Liver (tissue), 9 donors: Measurements from ENCODE around the gene PIKFYVE. TPM values are rescaled to one million over a fixed set of nuclear protein-coding genes. Genes with fewer than 3 reads are reported as not detected.

Source experiments
- DNase-seq: peaks from one replicate; pipeline ENCODE4 v3.0.0-alpha.2; 2017; ENCODE audit warnings: low spot score
- H3K27ac ChIP-seq, 2 donors: one replicate each; pipeline ENCODE4 v1.7.0; 2013; ENCODE audit warnings: inconsistent platforms in 2 of 2, low read length in 2 of 2, control low read depth in 1 of 2, low read depth in 1 of 2, mild to moderate bottlenecking in 1 of 2
- H3K27me3 ChIP-seq, 4 donors: one replicate each; pipeline versions ENCODE4 v1.6.1 to v1.7.0; 2013; ENCODE audit warnings: low read length in 3 of 4, inconsistent platforms in 1 of 4, mild to moderate bottlenecking in 1 of 4, moderate library complexity in 1 of 4; ENCODE audit not compliant: control insufficient read depth in 4 of 4, insufficient read depth in 4 of 4
- H3K36me3 ChIP-seq, 4 donors: one replicate each; pipeline versions ENCODE4 v1.6.1 to v1.7.0; 2013; ENCODE audit warnings: low read length in 3 of 4, mild to moderate bottlenecking in 3 of 4, low read depth in 1 of 4, moderate library complexity in 1 of 4; ENCODE audit not compliant: control insufficient read depth in 4 of 4, insufficient read depth in 3 of 4
- H3K4me1 ChIP-seq, 4 donors: one replicate each; pipeline versions ENCODE4 v1.6.1 to v1.7.0; 2013; ENCODE audit warnings: low read length in 3 of 4, mild to moderate bottlenecking in 3 of 4, moderate library complexity in 1 of 4; ENCODE audit not compliant: control insufficient read depth in 4 of 4, insufficient read depth in 4 of 4
- H3K4me3 ChIP-seq, 3 donors: one replicate each; pipeline versions ENCODE4 v1.6.1 to v1.7.0; 2013; ENCODE audit warnings: low read length in 3 of 3, control low read depth in 1 of 3, low read depth in 1 of 3, mild to moderate bottlenecking in 1 of 3
- H3K9ac ChIP-seq, 2 donors: one replicate each; pipeline ENCODE4 v1.7.0; 2013; ENCODE audit warnings: low read length in 2 of 2, mild to moderate bottlenecking in 2 of 2, moderate library complexity in 2 of 2, control low read depth in 1 of 2, low read depth in 1 of 2
- H3K9me3 ChIP-seq, 4 donors: one replicate each; pipeline versions ENCODE4 v1.6.1 to v1.7.0; 2013; ENCODE audit warnings: low read length in 3 of 4; ENCODE audit not compliant: control insufficient read depth in 4 of 4
- EGR1 ChIP-seq, 2 donors: IDR thresholded peaks; 2 replicates each; pipeline ENCODE4 v1.6.1; 2016 to 2018; ENCODE audit warnings: antibody characterized with exemption in 2 of 2, low read depth in 2 of 2
- FOXA1 ChIP-seq: IDR thresholded peaks from 2 replicates; pipeline ENCODE4 v1.6.1; 2016; ENCODE audit warnings: antibody characterized with exemption
- FOXA2 ChIP-seq: IDR thresholded peaks from 2 replicates; pipeline ENCODE4 v1.6.1; 2016; ENCODE audit warnings: antibody characterized with exemption
- GABPA ChIP-seq, 2 donors: IDR thresholded peaks in 1 of 2; conservative IDR thresholded peaks in 1 of 2; 2 replicates each; pipeline ENCODE4 v1.6.1; 2016; ENCODE audit warnings: antibody characterized with exemption in 2 of 2, mild to moderate bottlenecking in 1 of 2, moderate library complexity in 1 of 2
- HNF4A ChIP-seq, 2 donors: conservative IDR thresholded peaks; 2 replicates each; pipeline ENCODE4 v1.6.1; 2016; ENCODE audit warnings: antibody characterized with exemption in 2 of 2, mild to moderate bottlenecking in 2 of 2
- HNF4G ChIP-seq: IDR thresholded peaks from 2 replicates; pipeline ENCODE4 v1.6.1; 2016; ENCODE audit warnings: antibody characterized with exemption
- JUND ChIP-seq, 2 donors: IDR thresholded peaks; 2 replicates each; pipeline ENCODE4 v1.6.1; 2016; ENCODE audit warnings: antibody characterized with exemption in 2 of 2
- MAX ChIP-seq: IDR thresholded peaks from 2 replicates; pipeline ENCODE4 v1.6.1; 2016; ENCODE audit warnings: antibody characterized with exemption
- NR2F2 ChIP-seq: IDR thresholded peaks from 2 replicates; pipeline ENCODE4 v1.6.1; 2016; ENCODE audit warnings: antibody characterized with exemption
- RAD21 ChIP-seq, 2 donors: IDR thresholded peaks; 2 replicates each; pipeline ENCODE4 v1.6.1; 2016; ENCODE audit warnings: antibody characterized with exemption in 2 of 2, mild to moderate bottlenecking in 2 of 2
- REST ChIP-seq: IDR thresholded peaks from 2 replicates; pipeline ENCODE4 v1.6.1; 2016; ENCODE audit warnings: antibody characterized with exemption, mild to moderate bottlenecking
- RXRA ChIP-seq, 2 donors: IDR thresholded peaks; 2 replicates each; pipeline ENCODE4 v1.6.1; 2017 to 2018; ENCODE audit warnings: antibody characterized with exemption in 2 of 2, mild to moderate bottlenecking in 1 of 2
- SP1 ChIP-seq: IDR thresholded peaks from 2 replicates; pipeline ENCODE4 v1.6.1; 2018; ENCODE audit warnings: antibody characterized with exemption, mild to moderate bottlenecking
- TAF1 ChIP-seq: conservative IDR thresholded peaks from 2 replicates; pipeline ENCODE4 v1.6.1; 2016; ENCODE audit warnings: antibody characterized with exemption, mild to moderate bottlenecking
- ZBTB33 ChIP-seq: IDR thresholded peaks from 2 replicates; pipeline ENCODE4 v1.6.1; 2016; ENCODE audit warnings: antibody characterized with exemption
- WGBS: extraction: QIAGEN DNeasy Blood & Tissue Kit; methylation state at CpG from one replicate; pipeline ENCODE4 v1.1.7; 2013; 5-methylcytosine and 5-hydroxymethylcytosine counted together
- polyA plus RNA-seq, 2 donors: library from polyadenylated mRNA; stranded (reverse) in 1 of 2; unstranded in 1 of 2; fragments of 200-250 nt in 1 of 2; fragments of >200 nt in 1 of 2; fragmentation: Nextera tagmentation in 1 of 2; extraction: Ambion mirVana in 1 of 2; gene quantifications; one replicate each; pipeline versions ENCODE4 v1.2.1 to v1.2.3, GENCODE V29; 2013 to 2015
- total RNA-seq, 2 donors: library from RNA; depleted of rRNA; stranded (reverse); fragments of >200 nt; gene quantifications; one replicate each; pipeline ENCODE4 v1.2.3, GENCODE V29; 2014
- donor health status: healthy.
- donor health status: healthy.
- donor health status: healthy.
- donor health status: healthy.
- donor health status: healthy.

Gene PIKFYVE
- total and polyA plus RNA-seq, 4 donors, result 3.5 to 23.1 (median 9.1) TPM

GRCh38 chr2:208280933-208281332 is 14.9 kb downstream of the PIKFYVE start:
- Histone ChIP-seq H3K36me3 (peaks cover 3 to 50% (median 45%) of the 10 kb centered on the region in 4 donors), H3K9me3 (no peaks in the 10 kb centered on the region), H3K27ac (no peak overlapping the region), H3K4me3 (no peak overlapping the region), H3K27me3 (no peaks in the 10 kb centered on the region), H3K4me1 (no peaks in the 10 kb centered on the region), H3K9ac (no peak overlapping the region)
- no peak for DNase-seq
- TF ChIP-seq EGR1 (IDR thresholded peaks at IDR 0.05; ENCODE audit: low read depth in 2 of 2), result no peak
- TF ChIP-seq JUND (IDR thresholded peaks at IDR 0.05), result no peak
- 85% methylated on average over 3 of the region's 3 CpGs for WGBS

- WGBS, result 82% methylated on average over 4 of the region's 4 CpGs
- Histone ChIP-seq H3K9me3 (peaks cover 0 to 3% (median 0%) of the 10 kb centered on the region in 4 donors), H3K27me3 (no peaks in the 10 kb centered on the region), H3K36me3 (peaks cover 2 to 38% (median 32%) of the 10 kb centered on the region in 4 donors), H3K4me3 (no peak overlapping the region), H3K9ac (no peak overlapping the region), H3K27ac (no peak overlapping the region), H3K4me1 (no peaks in the 10 kb centered on the region)
- TF ChIP-seq MAX (no peak), ZBTB33 (no peak), JUND (IDR thresholded peaks at IDR 0.05) (no peak), NR2F2 (no peak), TAF1 (no peak), HNF4A (conservative IDR thresholded peaks at IDR 0.05) (no peak), SP1 (no peak), REST (no peak), RAD21 (IDR thresholded peaks at IDR 0.05) (no peak), FOXA2 (no peak), HNF4G (no peak), RXRA (IDR thresholded peaks at IDR 0.05) (no peak), GABPA (IDR thresholded peaks at IDR 0.05 in 1 of 2, conservative IDR thresholded peaks at IDR 0.05 in 1 of 2) (no peak), FOXA1 (no peak), EGR1 (IDR thresholded peaks at IDR 0.05; ENCODE audit: low read depth in 2 of 2) (no peak)
- no peak for DNase-seq
Observed at GRCh38 chr2:208285853-208286252, 19.8 kb downstream of the PIKFYVE start.
